Vagina (tissue), 2 donors: ENCODE data around the gene EZH2.

Experiments used
- POLR2AphosphoS5 ChIP-seq, 2 donors: sonication (generic); formaldehyde crosslinking; IDR thresholded peaks; one replicate each; pipeline ENCODE4 v1.9.0; 2017; ENCODE audit warnings: antibody characterized with exemption in 2 of 2, mild to moderate bottlenecking in 2 of 2, low read depth in 1 of 2; ENCODE audit not compliant: insufficient read depth in 1 of 2
- TF ChIP-seq, protein P1 (sequence below), 3 experiments: fragments of 450-650 bp in 2 of 3; fragments of 200-600 bp in 1 of 3; sonication (generic) in 1 of 3; IDR thresholded peaks; one replicate each; pipeline ENCODE4 v1.5.1; 2017 to 2019; ENCODE audit warnings: antibody characterized with exemption in 3 of 3, mild to moderate bottlenecking in 2 of 3, moderate library complexity in 2 of 3

DNA sequence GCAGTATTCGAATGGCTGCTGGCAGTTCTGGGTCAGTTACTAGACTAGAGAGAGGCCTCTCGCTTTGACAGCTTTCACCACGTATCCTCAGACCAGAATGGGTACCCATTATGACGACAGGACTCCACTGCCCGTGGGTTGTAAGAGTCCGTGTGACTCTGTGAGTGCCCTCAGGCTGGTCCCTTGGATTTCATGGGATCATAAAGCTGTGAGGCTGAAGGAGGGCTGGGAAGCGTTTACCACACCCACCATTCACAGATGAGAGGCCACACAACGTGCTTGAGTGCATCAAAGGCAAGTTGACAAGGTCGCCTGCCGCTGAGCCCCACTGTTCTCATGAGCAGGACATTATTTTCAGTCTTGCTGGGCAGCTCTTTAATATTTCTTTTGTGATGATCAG lies 87.2 kb downstream of the EZH2 start:
- TF ChIP-seq, protein P1, sequence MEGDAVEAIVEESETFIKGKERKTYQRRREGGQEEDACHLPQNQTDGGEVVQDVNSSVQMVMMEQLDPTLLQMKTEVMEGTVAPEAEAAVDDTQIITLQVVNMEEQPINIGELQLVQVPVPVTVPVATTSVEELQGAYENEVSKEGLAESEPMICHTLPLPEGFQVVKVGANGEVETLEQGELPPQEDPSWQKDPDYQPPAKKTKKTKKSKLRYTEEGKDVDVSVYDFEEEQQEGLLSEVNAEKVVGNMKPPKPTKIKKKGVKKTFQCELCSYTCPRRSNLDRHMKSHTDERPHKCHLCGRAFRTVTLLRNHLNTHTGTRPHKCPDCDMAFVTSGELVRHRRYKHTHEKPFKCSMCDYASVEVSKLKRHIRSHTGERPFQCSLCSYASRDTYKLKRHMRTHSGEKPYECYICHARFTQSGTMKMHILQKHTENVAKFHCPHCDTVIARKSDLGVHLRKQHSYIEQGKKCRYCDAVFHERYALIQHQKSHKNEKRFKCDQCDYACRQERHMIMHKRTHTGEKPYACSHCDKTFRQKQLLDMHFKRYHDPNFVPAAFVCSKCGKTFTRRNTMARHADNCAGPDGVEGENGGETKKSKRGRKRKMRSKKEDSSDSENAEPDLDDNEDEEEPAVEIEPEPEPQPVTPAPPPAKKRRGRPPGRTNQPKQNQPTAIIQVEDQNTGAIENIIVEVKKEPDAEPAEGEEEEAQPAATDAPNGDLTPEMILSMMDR (IDR thresholded peaks at IDR 0.05): no peak
- TF ChIP-seq POLR2AphosphoS5 (IDR thresholded peaks at IDR 0.05; ENCODE audit: insufficient read depth in 1 of 2, low read depth in 1 of 2): no peak
